Cardiac fibroblast (primary cell): Measurements from ENCODE around the gene RABEP1.

ENCODE experiments used
- DNase-seq, 2 donors: peaks; one replicate each; pipeline versions ENCODE4 v3.0.0 to v3.0.0-alpha.2; 2010; ENCODE audit warnings: low read depth in 2 of 2
- H3K4me3 ChIP-seq, 2 donors: replicated peaks in 1 of 2; 1 replicate in 1 of 2; 2 replicates in 1 of 2; pipeline ENCODE4 v1.5.1; 2011; ENCODE audit warnings: low read depth in 2 of 2, low read length in 2 of 2, mild to moderate bottlenecking in 2 of 2, moderate library complexity in 1 of 2
- CTCF ChIP-seq: IDR thresholded peaks from one replicate; pipeline ENCODE4 v1.5.1; 2011; ENCODE audit warnings: low read depth, mild to moderate bottlenecking, low read length, inconsistent platforms

The RABEP1 gene

GRCh38 chr17:5272322-5272721 is 9.8 kb upstream of the RABEP1 start:
- DNase-seq: no peak
- no peak for TF ChIP-seq CTCF
- no peak overlapping the region for H3K4me3 ChIP-seq

GRCh38 chr17:5282642-5283217 is 646 bp downstream of the RABEP1 start:
- no peak for TF ChIP-seq CTCF
- DNase-seq: peak; percentile 17 to 31
- H3K4me3 ChIP-seq: peak overlapping the region; percentile 70

- peak overlapping the region; percentile 14 to 70 for H3K4me3 ChIP-seq
- no peak for TF ChIP-seq CTCF
- DNase-seq: peak; percentile 12 to 13
Observed at GRCh38 chr17:5283571-5284315, 1.7 kb downstream of the RABEP1 start.

DNA sequence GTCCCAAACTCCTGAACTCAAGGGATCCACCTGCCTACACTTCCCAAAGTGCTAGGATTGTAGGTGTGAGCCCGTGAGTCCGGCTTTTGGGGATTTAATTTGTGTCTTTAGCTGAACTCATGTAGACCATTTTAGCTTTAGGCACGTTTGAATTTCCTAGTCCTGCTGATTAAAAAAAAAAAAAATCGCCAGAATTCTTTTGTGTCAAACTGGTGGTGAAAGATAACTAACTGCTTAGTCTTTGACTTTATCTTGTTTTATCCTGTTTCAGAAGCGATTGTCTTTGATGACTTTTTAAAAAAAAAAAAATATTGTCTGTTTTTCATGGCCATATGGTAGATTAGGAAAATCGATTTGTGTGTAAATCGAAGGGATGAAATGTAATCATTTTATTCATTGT is 2.6 kb downstream of the RABEP1 start:
- DNase-seq: no peak
- TF ChIP-seq CTCF: no peak
- H3K4me3 ChIP-seq: no peak overlapping the region

GRCh38 chr17:5286846-5287245 is 4.8 kb downstream of the RABEP1 start:
- no peak overlapping the region for H3K4me3 ChIP-seq
- no peak for DNase-seq
- TF ChIP-seq CTCF: no peak

- DNase-seq: no peak
- TF ChIP-seq CTCF: no peak
Observed at GRCh38 chr17:5291683-5292350, 9.7 kb downstream of the RABEP1 start.

More at GRCh38 chr17:5291683-5292350, 9.7 kb downstream of the RABEP1 start:
- H3K4me3 ChIP-seq: no peak overlapping the region
